ENCODE results near the gene FBXL17.

The FBXL17 gene

GRCh38 chr5:108059334-108059733, 322.6 kb downstream of the FBXL17 start:
- Histone ChIP-seq H3K9me3 (ENCODE audit: insufficient read depth, low read length) (no peaks in the 10 kb centered on the region), H2AFZ (ENCODE audit: low read depth, low read length, severe bottlenecking) (no peak overlapping the region)
- no peak for TF ChIP-seq CTCF (IDR thresholded peaks at IDR 0.05; ENCODE audit: insufficient read depth, low read length, poor library complexity, severe bottlenecking)
- TF ChIP-seq EZH2phosphoT487 (conservative IDR thresholded peaks at IDR 0.05; ENCODE audit: low read length) = no peak

GRCh38 chr5:108054349-108054748, 327.5 kb downstream of the FBXL17 start:
- H3F3A ChIP-seq (ENCODE audit: insufficient read depth) = no peaks in the 10 kb centered on the region
- no peaks in the 10 kb centered on the region for H3K79me2 ChIP-seq (ENCODE audit: insufficient read depth, low read length)
- H3K4me3 ChIP-seq (ENCODE audit: insufficient read depth, low read length, poor library complexity, severe bottlenecking) = no peak overlapping the region
- TF ChIP-seq CTCF (IDR thresholded peaks at IDR 0.05; ENCODE audit: insufficient read depth, low read length, poor library complexity, severe bottlenecking) (no peak), EZH2phosphoT487 (conservative IDR thresholded peaks at IDR 0.05; ENCODE audit: low read length) (no peak)
- no peak overlapping the region for H3K9ac ChIP-seq (ENCODE audit: low read length)
- no peaks in the 10 kb centered on the region for H3K9me3 ChIP-seq (ENCODE audit: insufficient read depth, low read length)
- no peaks in the 10 kb centered on the region for H3K36me3 ChIP-seq (ENCODE audit: low read length)
- H2AFZ ChIP-seq (ENCODE audit: low read depth, low read length, severe bottlenecking) = no peak overlapping the region
- no peaks in the 10 kb centered on the region for H3K27me3 ChIP-seq (ENCODE audit: low read length)
- no peaks in the 10 kb centered on the region for H4K20me1 ChIP-seq (ENCODE audit: low read depth, low read length)
- no peak overlapping the region for H3K4me2 ChIP-seq (ENCODE audit: low read depth, low read length, poor library complexity, severe bottlenecking)
- H3K27ac ChIP-seq (ENCODE audit: low read depth, low read length) = no peak overlapping the region
- no peaks in the 10 kb centered on the region for H3K9me2 ChIP-seq (replicated peaks; ENCODE audit: insufficient read depth, low read length)

More at GRCh38 chr5:108059334-108059733, 322.6 kb downstream of the FBXL17 start:
- H3K27ac ChIP-seq (ENCODE audit: low read depth, low read length) = no peak overlapping the region
- no peaks in the 10 kb centered on the region for H3F3A ChIP-seq (ENCODE audit: insufficient read depth)
- no peaks in the 10 kb centered on the region for H3K9me2 ChIP-seq (replicated peaks; ENCODE audit: insufficient read depth, low read length)
- no peaks in the 10 kb centered on the region for H3K36me3 ChIP-seq (ENCODE audit: low read length)
- no peak overlapping the region for H3K9ac ChIP-seq (ENCODE audit: low read length)
- H3K27me3 ChIP-seq (ENCODE audit: low read length) = no peaks in the 10 kb centered on the region
- no peak overlapping the region for H3K4me3 ChIP-seq (ENCODE audit: insufficient read depth, low read length, poor library complexity, severe bottlenecking)
- no peaks in the 10 kb centered on the region for H4K20me1 ChIP-seq (ENCODE audit: low read depth, low read length)
- no peak overlapping the region for H3K4me2 ChIP-seq (ENCODE audit: low read depth, low read length, poor library complexity, severe bottlenecking)
- H3K79me2 ChIP-seq (ENCODE audit: insufficient read depth, low read length) = no peaks in the 10 kb centered on the region

- no peak overlapping the region for H3K4me2 ChIP-seq (ENCODE audit: low read depth, low read length, poor library complexity, severe bottlenecking)
- TF ChIP-seq CTCF (IDR thresholded peaks at IDR 0.05; ENCODE audit: insufficient read depth, low read length, poor library complexity, severe bottlenecking) (no peak), EZH2phosphoT487 (conservative IDR thresholded peaks at IDR 0.05; ENCODE audit: low read length) (no peak)
- H3K4me3 ChIP-seq (ENCODE audit: insufficient read depth, low read length, poor library complexity, severe bottlenecking) = no peak overlapping the region
- H3F3A ChIP-seq (ENCODE audit: insufficient read depth) = no peaks in the 10 kb centered on the region
- no peak overlapping the region for H3K9ac ChIP-seq (ENCODE audit: low read length)
- no peaks in the 10 kb centered on the region for H3K9me2 ChIP-seq (replicated peaks; ENCODE audit: insufficient read depth, low read length)
- H3K9me3 ChIP-seq (ENCODE audit: insufficient read depth, low read length) = no peaks in the 10 kb centered on the region
- H2AFZ ChIP-seq (ENCODE audit: low read depth, low read length, severe bottlenecking) = no peak overlapping the region
- H3K36me3 ChIP-seq (ENCODE audit: low read length) = no peaks in the 10 kb centered on the region
- no peaks in the 10 kb centered on the region for H3K27me3 ChIP-seq (ENCODE audit: low read length)
- no peaks in the 10 kb centered on the region for H4K20me1 ChIP-seq (ENCODE audit: low read depth, low read length)
- H3K79me2 ChIP-seq (ENCODE audit: insufficient read depth, low read length) = no peaks in the 10 kb centered on the region
- H3K27ac ChIP-seq (ENCODE audit: low read depth, low read length) = no peak overlapping the region
Measured at GRCh38 chr5:108046955-108047670, 334.8 kb downstream of the FBXL17 start.

Measured in SU-DHL-6 (cell line).